HEK293T (cell line): ENCODE results near the gene HOXA7.

Experiments used
- CTCF ChIA-PET: fragments of 350-600 bp; formaldehyde crosslinking; extraction: SDS; loops from one replicate; lab custom pipeline; 2021; ENCODE audit warnings: antibody characterized with exemption, inconsistent platforms; lab: Yijun Ruan, JAX
- POLR2A ChIA-PET: fragments of 350-600 bp; formaldehyde crosslinking; extraction: SDS; loops from one replicate; lab custom pipeline; 2020; ENCODE audit warnings: antibody characterized with exemption, inconsistent platforms; lab: Yijun Ruan, JAX
- DNase-seq: peaks from one replicate; pipeline ENCODE4 v3.0.0; 2012; ENCODE audit warnings: mixed read lengths; ENCODE audit errors: extremely low spot score
- ARNT ChIP-seq: fragments of 450-650 bp; IDR thresholded peaks from 2 replicates; pipeline ENCODE4 v1.6.1; 2017; ENCODE audit warnings: mild to moderate bottlenecking
- BHLHE40 ChIP-seq: fragments of 450-650 bp; IDR thresholded peaks from 2 replicates; pipeline ENCODE4 v1.6.1; 2016; ENCODE audit warnings: mild to moderate bottlenecking, moderate library complexity, borderline replicate concordance
- CTBP1 ChIP-seq: fragments of 450-650 bp; IDR thresholded peaks from 2 replicates; pipeline ENCODE4 v1.6.1; 2016; ENCODE audit warnings: borderline replicate concordance
- ELF4 ChIP-seq: fragments of 450-650 bp; IDR thresholded peaks from 2 replicates; pipeline ENCODE4 v1.6.1; 2017; ENCODE audit warnings: antibody characterized with exemption
- FOXA1 ChIP-seq: fragments of 450-650 bp; IDR thresholded peaks from 2 replicates; pipeline ENCODE4 v1.6.1; 2016; ENCODE audit warnings: mild to moderate bottlenecking
- FOXK2 ChIP-seq: fragments of 450-650 bp; IDR thresholded peaks from 2 replicates; pipeline ENCODE4 v1.6.1; 2016; ENCODE audit warnings: mild to moderate bottlenecking
- FOXM1 ChIP-seq: fragments of 450-650 bp; IDR thresholded peaks from 2 replicates; pipeline ENCODE4 v1.6.1; 2017; ENCODE audit warnings: mild to moderate bottlenecking, borderline replicate concordance
- HDGF ChIP-seq: fragments of 450-650 bp; IDR thresholded peaks from 2 replicates; pipeline ENCODE4 v1.6.1; 2017; ENCODE audit warnings: antibody characterized with exemption, borderline replicate concordance
- L3MBTL2 ChIP-seq: fragments of 450-650 bp; conservative IDR thresholded peaks from 2 replicates; pipeline ENCODE4 v1.6.1; 2016; ENCODE audit warnings: mild to moderate bottlenecking
- LEF1 ChIP-seq: fragments of 450-650 bp; IDR thresholded peaks from 2 replicates; pipeline ENCODE4 v1.6.1; 2017; ENCODE audit warnings: mild to moderate bottlenecking, borderline replicate concordance
- NFRKB ChIP-seq: fragments of 450-650 bp; IDR thresholded peaks from 2 replicates; pipeline ENCODE4 v1.6.1; 2016; ENCODE audit warnings: mild to moderate bottlenecking, moderate library complexity
- SP1 ChIP-seq: fragments of 450-650 bp; IDR thresholded peaks from 2 replicates; pipeline ENCODE4 v1.6.1; 2017
- SUZ12 ChIP-seq: fragments of 450-650 bp; IDR thresholded peaks from 2 replicates; pipeline ENCODE4 v1.6.1; 2016; ENCODE audit warnings: mild to moderate bottlenecking
- TARDBP ChIP-seq: fragments of 450-650 bp; IDR thresholded peaks from 2 replicates; pipeline ENCODE4 v1.6.1; 2016
- ZNF384 ChIP-seq: fragments of 450-650 bp; IDR thresholded peaks from 2 replicates; pipeline ENCODE4 v1.6.1; 2016
- TF ChIP-seq, protein P1 (sequence below): fragments of 450-650 bp; IDR thresholded peaks from 2 replicates; pipeline ENCODE4 v1.6.1; 2016

HOXA7 gene

DNA sequence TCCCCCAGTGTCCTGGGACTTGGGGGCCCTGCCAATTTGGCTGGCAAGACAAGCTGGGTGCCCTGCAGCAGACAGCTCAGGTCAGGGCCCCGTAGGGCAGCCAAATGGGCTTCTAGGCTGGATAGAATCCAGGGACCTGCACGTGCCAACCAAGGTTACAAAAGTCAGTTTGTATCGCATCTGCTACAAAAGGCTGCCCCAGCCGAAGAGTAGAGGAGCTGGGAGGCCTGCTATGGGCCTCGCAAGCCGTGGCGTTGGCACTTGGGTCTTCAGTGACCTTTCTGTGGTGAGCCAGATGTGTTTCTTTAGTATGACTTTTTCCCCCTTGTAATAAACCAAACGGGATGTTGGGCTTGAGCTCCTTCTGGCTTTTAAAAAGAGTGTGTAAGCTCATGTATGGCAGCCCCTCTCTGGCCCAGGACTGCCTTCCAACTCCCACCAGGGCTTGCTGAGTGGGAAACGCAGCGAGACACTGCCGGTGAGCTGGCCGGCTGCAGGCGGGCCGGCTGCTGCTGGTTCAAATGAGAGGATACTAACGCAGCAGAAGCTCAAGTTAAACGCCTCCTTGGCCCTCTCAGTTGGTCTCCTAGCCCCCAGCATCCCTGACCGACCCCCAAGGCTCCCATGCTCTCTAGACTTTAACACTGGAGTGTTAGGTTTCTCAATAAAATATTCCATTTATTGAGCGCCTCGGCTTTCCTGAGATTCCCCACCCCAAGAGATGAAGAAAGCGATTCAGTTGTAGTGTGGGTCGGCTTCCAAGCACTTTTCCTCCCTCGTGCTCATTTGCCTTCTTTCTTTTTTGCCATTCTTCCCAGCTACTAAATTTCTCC lies 20.7 kb upstream of the HOXA7 start:
- CTCF ChIA-PET = interaction anchor here (1.0 to 2.3 kb wide), 3 partner anchors 10 to 19 kb away, joined by 3 to 8 read pairs (median 4); no protein-coding TSS in a partner anchor
- POLR2A ChIA-PET = interaction anchor here (0.7 to 13.6 kb wide), 10 partner anchors 9 to 985 kb away, joined by 3 to 367 read pairs (median 6); partner anchors contain the start of genes HNRNPA2B1, HOXA11, HOXA3 and HOXA5
- no peak for TF ChIP-seq BHLHE40
- no peak for TF ChIP-seq LEF1
- TF ChIP-seq SUZ12 = no peak
- no peak for TF ChIP-seq NFRKB
- TF ChIP-seq, protein P1, sequence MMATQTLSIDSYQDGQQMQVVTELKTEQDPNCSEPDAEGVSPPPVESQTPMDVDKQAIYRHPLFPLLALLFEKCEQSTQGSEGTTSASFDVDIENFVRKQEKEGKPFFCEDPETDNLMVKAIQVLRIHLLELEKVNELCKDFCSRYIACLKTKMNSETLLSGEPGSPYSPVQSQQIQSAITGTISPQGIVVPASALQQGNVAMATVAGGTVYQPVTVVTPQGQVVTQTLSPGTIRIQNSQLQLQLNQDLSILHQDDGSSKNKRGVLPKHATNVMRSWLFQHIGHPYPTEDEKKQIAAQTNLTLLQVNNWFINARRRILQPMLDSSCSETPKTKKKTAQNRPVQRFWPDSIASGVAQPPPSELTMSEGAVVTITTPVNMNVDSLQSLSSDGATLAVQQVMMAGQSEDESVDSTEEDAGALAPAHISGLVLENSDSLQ = no peak
- TF ChIP-seq SP1 = no peak
- no peak for TF ChIP-seq FOXA1
- no peak for TF ChIP-seq TARDBP
- no peak for TF ChIP-seq L3MBTL2
- no peak for TF ChIP-seq FOXM1
- TF ChIP-seq FOXK2 = no peak
- TF ChIP-seq ELF4 = no peak
- TF ChIP-seq ZNF384 = no peak
- TF ChIP-seq HDGF = no peak
- DNase-seq = no peak

DNA sequence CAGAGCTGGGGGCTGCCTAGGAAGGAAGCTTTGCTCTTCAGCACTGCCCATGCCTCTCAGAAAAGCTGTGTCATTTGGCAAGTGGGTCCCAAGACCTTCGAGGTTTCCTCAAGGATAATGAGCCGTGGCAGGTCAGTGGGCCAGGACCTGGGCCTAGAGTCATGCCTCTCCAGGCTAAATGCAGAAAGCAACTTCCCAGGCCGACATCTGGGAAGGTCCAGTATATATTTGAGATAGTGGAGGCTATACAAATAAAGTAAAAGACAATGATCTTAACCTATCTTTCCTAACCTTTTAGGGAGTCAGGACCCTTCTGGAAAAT lies 20.0 kb upstream of the HOXA7 start:
- DNase-seq = no peak
- CTCF ChIA-PET = interaction anchor here (1.0 to 2.3 kb wide), 2 partner anchors 19 to 80 kb away, joined by 3 to 8 read pairs; no protein-coding TSS in a partner anchor
- TF ChIP-seq ELF4 = no peak
- TF ChIP-seq, protein P1 = no peak
- TF ChIP-seq ZNF384 = no peak
- TF ChIP-seq L3MBTL2 = no peak
- TF ChIP-seq LEF1 = no peak
- no peak for TF ChIP-seq SUZ12
- TF ChIP-seq TARDBP = no peak
- TF ChIP-seq HDGF = no peak
- TF ChIP-seq NFRKB = no peak
- POLR2A ChIA-PET = interaction anchor here (1.0 to 13.6 kb wide), 9 partner anchors 8 to 979 kb away, joined by 3 to 367 read pairs (median 7); partner anchors contain the start of genes HNRNPA2B1, HOXA11, HOXA3 and HOXA5

DNA sequence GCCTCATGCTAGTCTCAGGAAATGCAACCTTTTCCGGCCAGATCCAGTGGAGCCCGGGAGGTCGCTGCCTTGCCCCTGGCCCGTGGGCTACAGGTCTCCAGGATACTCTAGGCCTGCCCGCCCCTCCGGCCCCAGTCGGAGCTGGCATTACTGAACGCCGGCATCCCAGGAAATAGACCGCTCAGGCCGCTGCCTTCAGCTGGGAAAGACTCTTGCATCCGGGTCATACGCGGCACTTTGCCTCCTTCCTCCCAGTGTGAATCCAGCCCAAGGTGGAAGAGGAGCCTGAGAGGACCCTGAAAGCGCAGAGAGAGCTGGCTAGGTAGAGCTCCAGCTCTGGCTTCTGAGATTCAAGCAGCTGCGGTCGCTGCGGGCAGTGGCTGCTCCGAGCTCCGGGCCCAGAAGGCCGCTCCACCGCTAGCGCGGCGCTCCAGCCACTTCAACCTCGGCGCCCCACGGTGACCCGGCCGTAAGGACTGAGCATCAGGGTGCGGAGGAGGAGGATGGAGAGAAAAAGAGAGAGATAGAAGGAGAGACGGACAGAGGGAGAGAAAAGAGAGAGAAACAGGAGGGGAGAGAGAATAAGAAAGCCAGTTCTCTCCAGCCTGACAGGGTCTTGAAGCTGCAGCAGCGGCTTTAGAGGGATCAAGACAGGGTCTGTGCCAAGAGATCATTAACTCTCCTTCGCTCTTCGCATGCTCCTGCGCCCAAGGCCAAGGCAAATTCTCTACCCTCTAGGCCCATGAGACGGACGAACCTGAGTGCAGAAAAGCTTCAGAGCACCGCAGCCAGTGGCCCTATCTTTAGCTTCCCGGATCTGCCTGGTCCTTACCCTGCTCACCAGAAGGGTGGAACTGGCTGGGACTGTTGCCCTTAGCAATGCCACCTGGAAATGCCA lies 19.4 kb upstream of the HOXA7 start:
- CTCF ChIA-PET = interaction anchor here (1.0 to 2.3 kb wide), 4 partner anchors 17 to 79 kb away, joined by 3 to 8 read pairs (median 4); partner anchors contain the start of gene HOXA5
- DNase-seq = no peak
- TF ChIP-seq ELF4 = no peak
- POLR2A ChIA-PET = interaction anchor here (1.0 to 13.6 kb wide), 10 partner anchors 10 to 978 kb away, joined by 3 to 367 read pairs (median 4); partner anchors contain the start of genes CBX3, HNRNPA2B1, HOXA11 and HOXA3

DNA sequence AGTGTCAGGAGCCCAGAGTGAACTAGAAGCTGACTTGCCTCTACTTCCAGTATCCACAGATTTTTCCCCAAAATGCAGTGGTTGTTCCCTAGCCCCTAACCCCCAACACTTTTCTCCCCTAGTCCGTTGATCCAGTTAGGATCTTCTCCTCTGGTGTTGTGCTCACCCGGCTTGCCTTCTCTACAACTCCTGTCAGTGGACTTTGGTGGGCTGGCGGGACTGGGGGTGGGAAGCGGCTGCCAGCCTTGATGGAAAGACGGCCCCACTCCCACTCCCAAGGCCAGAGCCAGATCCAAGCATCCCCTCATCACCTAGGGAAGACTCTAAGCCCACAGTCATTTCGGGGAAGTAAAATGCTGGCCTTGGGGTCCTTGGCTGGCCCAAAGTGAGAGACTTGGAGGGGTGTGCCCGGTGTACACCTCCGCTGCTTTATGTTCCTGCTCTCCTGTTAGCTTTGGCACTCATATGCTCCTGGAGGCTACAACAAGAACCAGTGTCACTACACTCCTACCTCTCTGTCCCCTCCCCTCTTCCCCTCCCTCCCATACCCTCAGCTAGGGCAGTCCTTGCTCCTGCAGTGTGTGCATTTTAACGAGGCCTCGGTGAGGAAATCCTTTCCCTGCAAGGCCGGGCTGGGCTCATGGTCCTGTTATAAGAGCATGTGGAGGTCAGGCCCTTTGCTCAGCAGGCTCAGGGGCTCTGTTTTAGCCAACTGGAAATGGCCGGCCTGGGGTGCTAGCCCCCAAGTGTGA lies 18.6 kb upstream of the HOXA7 start:
- ChIA-PET CTCF (interaction anchor here (1.1 to 2.3 kb wide), 4 partner anchors 12 to 31 kb away, joined by 3 to 8 read pairs (median 4); partner anchors contain the start of gene HOXA5), POLR2A (interaction anchor here (0.7 to 13.6 kb wide), 10 partner anchors 10 to 979 kb away, joined by 3 to 367 read pairs (median 4); partner anchors contain the start of genes CBX3, HOXA11, HOXA3 and HOXA5)
- no peak for TF ChIP-seq TARDBP
- TF ChIP-seq HDGF = no peak
- DNase-seq = no peak

DNA sequence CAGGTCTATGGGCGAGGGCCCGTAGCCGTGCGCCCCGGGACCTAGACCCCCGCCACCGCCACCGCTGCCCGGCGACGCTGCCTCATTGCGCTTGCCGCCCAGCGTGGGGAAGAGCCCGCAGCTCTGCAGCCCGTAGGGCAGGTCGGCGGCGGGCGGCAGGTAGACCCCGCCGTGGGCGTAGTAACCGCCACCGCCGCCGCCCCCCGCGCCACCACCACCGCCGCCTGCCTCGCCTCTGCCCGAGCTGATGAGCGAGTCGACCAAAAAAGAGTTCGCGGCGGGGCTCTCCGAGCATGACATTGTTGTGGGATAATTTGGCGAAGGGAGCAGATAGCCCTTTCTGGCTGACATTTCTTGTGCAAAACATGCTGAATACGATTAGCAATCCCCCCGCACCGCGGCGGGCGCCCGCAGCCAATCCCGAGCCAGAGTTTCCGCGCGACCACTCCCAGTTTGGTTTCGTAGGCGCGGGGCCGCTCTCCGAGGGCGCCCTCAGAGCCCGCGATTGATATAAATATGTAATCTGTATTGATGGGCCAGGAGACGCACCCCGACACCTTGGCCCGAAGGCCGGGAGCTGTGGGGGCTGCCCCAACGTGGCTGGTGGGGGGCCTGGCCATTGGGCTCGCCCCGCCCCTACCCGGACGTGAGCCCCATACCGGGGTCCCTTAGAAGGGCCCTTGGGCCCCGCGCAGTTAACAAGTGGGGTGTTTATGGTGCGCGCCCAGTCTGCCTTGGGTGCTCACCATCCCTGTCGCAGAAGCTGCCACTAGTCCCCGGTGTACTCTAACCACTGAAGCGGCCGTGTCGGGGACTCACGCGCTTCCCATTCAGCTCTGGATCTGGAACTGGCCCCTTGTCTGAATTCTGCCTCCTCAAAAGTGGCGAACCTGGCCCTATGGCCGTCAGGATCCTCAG lies 17.7 kb upstream of the HOXA7 start, which contains the start of gene HOXA10:
TSS of gene HOXA10 (minus strand) at position 365 of the 918 bp plus-strand sequence. CDS start at position 351, 14 bp downstream.
- CTCF ChIA-PET = interaction anchor here (1.1 to 2.1 kb wide), 3 partner anchors 12 to 30 kb away, joined by 3 to 5 read pairs (median 3); partner anchors contain the start of gene HOXA5
- peak; percentile 39 for DNase-seq
- POLR2A ChIA-PET = interaction anchor here (0.7 to 13.6 kb wide), 10 partner anchors 9 to 978 kb away, joined by 3 to 367 read pairs (median 5); partner anchors contain the start of genes CBX3, HNRNPA2B1, HOXA11 and HOXA3
- no peak for TF ChIP-seq FOXA1
- TF ChIP-seq L3MBTL2 = no peak
- no peak for TF ChIP-seq LEF1
- no peak for TF ChIP-seq SP1
- no peak for TF ChIP-seq TARDBP
- TF ChIP-seq BHLHE40 = no peak
- no peak for TF ChIP-seq ELF4
- no peak for TF ChIP-seq FOXK2
- no peak for TF ChIP-seq ARNT
- TF ChIP-seq, protein P1 = no peak
- TF ChIP-seq ZNF384 = no peak
- TF ChIP-seq CTBP1 = no peak
- no peak for TF ChIP-seq SUZ12
- no peak for TF ChIP-seq NFRKB
